DLD1 (cell line): ENCODE measurements around the gene SAMM50.

Source experiments
- in situ Hi-C: cut with HindIII; loops from 2 replicates; pipeline ENCODE4 v1.10.0; 2017; ENCODE audit warnings: low sequenced_read_pairs

The SAMM50 gene

DNA sequence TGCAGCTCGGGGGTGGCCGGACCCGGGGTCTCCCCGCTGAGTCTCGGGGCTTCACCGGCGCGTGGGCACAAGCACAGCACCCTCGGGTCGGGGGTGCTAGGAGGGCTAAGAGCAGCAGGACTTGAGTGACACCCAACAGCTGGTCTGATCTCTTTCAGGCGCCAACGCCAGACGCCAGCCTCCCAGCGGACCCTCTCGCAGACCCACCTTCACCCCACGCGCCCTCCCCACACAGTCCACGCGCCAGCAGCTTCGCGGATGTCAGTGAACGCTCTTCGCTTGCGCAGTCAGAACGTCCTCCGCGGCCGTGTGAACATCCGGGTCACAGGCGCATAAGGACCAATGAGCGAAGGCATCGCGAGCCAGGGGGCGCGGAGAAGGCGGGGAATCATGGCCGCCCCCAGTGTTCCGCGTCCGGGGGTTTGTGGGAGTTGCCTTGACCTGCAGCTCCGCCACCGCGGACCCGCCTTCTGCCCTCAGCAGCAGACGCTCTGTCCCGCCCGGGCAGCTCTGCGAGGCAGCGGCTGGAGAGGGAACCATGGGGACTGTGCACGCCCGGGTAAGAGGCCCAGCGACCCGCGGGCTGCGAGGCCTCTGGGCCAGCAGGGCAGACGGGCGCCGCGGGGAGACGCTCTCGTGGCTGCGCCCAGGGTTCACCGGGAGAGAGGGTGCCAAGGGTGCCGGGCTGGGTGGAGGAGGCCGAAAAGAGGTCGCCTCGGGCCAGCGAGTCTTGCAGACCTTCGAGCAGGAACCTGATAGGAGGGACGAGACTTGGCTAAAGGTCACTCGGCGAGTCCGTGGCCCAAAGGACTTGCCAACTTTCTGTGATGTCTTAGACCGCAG, at the start of gene SAMM50:
SAMM50 (plus strand) TSS at position 403 of the 843 bp plus-strand sequence; CDS start at position 539, 136 bp downstream.
- in situ Hi-C loops = no loop called here

DNA sequence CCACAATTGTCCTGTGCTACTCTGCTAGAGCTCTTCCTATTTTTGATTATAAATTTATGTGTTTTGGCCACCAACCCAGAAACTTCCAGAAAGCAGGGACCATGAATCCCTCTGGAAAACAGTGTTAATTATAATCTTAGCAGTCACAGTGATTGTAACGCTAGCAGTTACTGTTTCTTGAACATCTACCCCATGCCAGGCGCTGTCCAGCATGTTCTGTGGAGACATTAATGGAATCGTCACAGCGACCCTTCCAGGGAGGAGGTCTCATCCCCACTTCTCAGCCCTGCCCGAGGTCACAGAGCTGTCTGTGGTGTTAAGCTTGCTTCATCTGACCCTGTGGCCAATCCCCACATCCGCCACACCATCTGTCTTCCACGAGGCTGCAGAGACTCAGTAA, 49.6 kb upstream of the SAMM50 start:
- in situ Hi-C loops = no loop called here

DNA sequence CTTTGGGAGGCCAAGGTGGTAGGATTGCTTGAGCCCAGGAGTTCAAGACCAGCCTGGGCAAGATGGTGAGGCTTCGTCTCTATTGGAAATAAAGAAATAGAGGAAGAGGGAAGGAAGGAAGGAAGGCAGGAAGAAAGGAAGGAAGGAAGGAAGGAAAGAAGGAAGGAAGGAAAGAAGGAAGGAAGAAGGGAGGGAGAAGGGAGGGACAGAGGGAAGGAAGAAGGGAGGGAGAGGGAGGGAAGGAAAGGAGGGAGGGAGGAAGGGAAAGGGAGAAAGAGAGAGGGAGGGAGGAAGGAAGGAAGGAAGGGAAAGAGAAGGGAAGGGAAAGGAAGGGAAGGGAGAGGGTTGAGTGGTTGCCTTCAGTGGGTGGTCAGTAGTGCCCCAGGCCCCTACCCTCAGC, 45.5 kb upstream of the SAMM50 start:
- in situ Hi-C loops = no loop called here

DNA sequence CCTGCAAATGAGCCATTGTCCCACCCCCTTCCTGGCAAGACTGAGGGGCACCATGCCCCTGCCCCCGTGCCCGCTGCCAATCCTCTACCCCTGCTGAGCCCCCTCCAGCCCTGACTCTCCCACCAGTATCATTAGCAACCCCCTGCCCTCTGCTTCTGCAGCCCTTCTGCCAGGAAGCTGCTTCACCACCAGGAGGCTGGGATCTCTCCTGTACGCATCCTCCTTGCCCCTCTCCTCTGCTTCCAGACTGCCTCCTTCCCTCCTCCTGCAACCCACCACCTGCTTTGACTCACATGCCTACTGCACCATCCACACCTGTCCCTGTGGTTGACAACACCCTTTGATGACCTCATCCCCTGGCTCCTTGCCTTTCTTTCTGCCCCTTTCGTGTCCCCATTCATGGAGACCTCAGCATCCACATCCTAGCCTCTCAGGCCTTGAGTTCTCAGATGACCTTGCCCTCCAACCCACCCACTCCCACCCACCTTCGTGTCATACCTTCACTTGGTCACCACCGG, 45.0 kb upstream of the SAMM50 start:
- in situ Hi-C loops = no loop called here

DNA sequence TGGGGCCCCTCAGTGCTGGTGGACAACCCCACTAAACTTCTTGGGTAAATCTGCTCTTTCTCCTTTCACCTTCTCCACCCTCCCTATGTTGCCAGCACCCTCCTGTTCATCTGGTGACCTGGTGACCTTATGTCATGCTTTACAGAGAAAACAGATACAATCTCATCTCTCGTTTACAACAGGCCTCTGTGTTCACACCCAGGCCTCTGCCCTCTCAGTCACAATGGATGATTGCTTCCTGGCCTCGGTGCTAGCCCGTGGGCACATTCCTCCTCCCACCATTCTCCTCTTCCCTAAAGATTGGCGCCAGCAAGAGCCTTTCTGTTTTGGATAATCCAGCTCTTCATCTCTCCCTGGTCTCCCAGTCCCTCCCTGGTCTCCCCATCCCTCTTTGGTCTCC, 43.9 kb upstream of the SAMM50 start:
- in situ Hi-C loops = no loop called here

DNA sequence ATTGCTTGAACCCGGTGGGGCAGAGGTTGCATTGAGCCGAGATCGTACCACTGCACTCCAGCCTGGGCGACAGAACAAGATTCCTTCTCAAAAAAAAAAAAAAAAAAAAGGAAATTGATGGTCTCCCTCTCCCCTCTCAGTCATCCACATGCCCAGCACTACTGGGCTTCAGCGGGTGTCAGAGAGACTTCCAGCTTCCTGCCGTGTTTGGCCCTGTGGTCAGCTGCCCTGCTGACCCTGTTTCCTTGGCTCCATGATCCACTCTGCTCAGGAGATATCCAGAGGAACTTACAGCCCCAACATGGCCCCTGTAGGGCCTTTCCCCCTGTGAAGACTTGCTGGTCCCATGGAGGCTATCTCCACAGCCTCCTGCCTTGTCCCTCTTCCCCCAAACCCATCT, 37.7 kb upstream of the SAMM50 start:
- in situ Hi-C loops = no loop called here

DNA sequence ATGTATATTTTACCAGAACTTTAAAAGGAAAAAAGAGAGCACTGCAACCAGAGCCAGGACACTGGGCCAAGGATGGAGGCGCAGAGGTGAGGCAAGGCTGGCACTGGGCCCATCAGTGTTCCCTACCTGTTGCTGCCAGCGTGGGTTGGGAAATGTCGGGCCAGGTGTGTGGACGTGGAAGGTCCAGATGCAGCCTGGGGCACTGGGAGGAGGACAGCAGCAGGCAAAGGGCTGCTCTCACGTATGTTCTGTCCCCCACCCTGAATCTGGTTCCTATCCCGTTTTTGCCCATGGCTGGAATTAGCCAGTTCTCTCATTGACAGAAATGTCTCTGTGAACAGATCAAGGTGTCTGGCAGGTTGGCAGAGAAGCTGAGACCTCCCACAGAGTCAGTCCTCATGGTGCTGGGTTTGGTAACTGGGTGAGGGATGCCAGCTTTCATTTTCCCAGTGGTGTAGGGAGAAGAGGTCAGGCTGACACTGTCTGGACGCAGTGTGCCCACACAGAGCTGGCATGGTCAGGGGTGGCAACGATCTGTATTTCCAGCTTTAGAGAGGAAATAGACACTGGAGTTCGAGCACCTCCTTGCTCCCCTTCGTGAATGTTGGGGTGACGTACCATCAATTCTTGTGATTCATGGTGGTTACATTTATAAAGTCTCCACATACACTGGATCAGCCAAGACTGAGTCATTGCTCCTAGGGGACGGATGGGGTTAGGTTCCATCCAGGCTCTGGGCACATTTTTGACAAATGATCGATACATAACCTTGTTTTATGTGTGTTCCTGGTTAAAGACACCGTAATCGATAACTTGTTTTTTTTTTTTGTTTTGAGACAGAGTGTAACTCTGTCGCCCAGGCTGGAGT, 35.9 kb upstream of the SAMM50 start:
- in situ Hi-C loops = no loop called here

DNA sequence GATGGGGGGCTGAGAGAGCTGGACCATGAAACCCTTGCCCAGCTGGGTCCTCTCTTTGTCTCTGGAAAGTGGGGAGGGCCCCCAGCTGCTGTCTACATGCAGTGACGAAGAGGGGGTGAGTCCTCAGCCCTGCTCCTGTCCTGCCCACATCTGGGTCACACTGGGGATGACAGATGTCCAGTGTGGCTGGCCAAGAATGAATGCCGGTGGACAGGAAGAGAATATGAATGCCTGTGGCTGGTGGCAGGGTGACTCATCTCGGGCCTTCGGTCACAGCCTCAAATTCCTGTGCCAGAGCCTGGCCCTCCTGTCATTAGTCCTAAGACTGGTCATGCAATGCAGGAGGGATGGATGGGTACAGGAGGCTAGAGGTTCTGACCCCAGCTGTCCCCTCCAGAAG, 33.9 kb upstream of the SAMM50 start:
- in situ Hi-C loops = no loop called here

DNA sequence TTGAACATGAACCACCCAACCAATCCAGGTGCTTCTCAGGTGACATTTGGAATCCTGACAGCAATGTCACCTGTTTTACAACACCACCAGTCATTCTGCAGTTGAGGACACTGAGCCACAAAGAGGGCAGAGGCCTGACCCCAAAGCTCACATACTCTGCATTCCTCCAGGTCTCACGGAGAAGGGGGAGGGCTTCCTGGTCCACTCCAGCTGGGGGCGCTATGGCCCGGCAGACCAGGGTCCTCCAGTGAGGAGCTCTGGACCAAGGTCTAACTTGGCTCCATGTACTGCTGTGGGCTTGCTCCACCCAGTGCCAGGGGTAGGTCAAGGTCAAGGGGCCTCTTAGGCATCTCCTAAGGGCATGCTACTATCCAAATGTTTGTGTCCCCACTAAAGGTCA, 33.1 kb upstream of the SAMM50 start:
- in situ Hi-C loops = no loop called here

DNA sequence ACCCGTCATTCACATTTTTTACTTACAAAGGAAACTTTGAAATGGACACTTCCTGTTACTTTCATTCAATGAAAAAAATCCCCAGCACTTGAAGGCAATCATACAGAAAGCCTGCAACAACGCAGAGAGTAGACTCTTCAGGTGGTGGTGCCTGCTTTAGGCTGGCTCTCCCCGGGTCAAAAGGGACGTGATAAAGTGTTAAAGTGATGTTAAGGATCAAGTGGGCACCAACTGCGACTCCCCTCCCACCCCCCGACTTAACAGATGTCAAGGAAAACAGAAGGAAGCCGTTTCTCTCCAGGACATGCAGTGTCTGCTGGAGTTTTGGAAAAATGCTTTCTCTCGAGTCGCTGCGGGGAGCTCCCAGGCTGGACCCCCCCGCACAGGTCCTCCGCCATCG, 32.1 kb upstream of the SAMM50 start:
- in situ Hi-C loops = no loop called here

DNA sequence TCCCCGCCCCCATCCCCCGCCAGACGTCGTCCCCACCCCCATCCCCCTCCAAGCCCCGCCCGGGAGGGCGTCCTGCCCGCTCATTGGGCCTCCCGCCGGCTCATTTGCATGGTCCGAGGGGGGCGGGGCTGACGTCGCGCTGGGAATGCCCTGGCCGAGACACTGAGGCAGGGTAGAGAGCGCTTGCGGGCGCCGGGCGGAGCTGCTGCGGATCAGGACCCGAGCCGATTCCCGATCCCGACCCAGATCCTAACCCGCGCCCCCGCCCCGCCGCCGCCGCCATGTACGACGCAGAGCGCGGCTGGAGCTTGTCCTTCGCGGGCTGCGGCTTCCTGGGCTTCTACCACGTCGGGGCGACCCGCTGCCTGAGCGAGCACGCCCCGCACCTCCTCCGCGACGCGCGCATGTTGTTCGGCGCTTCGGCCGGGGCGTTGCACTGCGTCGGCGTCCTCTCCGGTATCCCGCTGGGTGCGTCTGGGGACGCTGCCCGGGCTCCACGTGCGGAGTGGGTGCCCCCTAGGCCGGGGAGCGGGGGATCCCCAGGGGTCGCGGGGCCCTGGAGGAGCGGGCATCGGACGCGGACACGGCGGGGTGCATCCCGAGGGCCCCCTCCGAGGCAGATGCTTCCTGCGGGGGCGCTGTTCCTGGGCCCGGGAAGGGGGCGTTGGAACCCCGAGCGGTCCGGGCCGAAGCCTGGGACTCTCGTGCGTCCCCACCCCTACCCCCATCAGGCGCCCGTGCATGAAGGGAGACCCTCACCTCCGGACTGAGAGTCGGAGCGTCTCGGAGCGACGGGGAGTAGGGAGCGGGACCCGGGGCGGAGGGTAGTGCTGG, 31.4 kb upstream of the SAMM50 start, which contains the start of gene PNPLA3:
PNPLA3 (plus strand) TSS at position 175 of the 834 bp plus-strand sequence; CDS start at position 282, 107 bp downstream.
- in situ Hi-C loops = no loop called here

DNA sequence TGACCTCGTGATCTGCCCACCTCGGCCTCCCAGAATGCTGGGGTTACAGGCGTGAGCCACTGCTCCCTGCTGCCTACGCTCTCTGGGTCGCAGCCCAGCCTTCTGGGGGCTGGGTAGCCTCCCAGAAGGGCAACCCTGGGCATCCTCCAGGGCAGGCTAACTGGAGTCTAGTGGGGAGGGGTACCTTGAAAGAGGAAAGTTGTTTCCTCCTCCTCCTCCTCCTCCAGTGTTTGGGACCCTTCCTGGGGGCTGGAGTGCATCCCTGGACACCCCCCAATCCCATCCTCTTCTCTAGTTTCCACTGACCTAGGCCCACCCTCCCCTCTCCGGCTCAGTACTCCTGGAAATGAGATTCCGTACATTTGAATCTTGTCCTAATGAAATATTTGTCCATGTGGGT, 30.4 kb upstream of the SAMM50 start:
- in situ Hi-C loops = no loop called here

DNA sequence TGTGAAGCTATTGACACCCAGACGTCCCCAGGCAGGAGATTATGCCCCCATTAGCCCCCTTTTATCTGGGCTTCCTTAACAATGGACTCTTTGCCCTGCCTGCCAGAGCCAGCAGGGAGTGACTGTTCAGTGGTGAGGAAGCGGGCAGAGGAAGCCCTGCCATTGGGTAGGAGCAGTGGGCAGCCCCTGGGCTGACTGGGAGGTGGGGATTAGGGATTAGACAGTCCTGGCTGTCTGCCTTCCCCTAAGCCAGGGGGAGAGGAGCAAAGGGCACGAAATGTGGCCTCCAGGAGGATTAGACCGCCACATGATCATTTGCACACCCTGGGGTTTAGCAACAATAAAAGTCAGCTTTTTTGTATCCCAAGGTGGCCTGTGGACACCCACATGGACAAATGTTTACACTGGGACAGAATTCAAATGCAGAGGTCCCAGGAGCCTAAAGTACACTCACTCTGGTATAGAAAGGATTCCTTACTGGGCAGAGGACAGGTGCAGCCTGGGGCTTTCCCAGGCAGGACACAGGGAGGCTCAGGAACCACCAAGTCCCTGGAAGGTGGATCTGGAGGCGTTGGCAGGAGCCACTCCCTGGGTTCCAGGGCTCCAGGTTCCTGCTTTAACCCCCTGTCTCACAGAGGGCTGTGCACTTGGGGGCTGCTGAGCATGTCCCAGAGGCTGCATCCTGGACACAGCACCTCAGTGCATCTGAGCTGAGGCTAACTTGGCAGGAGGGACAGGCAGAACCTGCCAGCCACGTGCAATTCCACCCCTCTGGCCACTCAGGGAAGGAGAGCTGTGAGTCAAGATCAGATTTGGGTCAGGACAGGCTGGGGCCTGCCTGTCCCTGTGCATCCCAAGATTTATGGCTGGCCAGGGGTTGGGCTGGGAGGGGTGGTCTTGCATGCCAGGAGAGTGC, 29.6 kb upstream of the SAMM50 start:
- in situ Hi-C loops = no loop called here

DNA sequence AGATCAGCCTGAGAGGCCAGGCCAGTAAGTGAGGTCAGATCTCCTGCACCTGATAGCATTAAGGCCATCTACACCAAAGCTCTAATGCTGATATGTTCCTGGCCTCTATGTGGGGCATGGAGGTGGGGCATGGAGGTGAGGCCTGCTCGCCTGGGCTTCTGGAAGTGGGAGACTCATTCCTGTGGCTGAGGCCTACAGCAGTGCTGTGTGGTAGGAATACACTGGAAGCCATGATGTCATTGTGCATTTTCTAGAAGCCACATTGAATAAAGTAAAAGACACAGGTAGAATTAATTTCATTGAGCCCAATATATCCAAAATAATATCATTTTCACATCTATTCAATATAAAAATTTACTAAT, 28.9 kb upstream of the SAMM50 start:
- in situ Hi-C loops = no loop called here

DNA sequence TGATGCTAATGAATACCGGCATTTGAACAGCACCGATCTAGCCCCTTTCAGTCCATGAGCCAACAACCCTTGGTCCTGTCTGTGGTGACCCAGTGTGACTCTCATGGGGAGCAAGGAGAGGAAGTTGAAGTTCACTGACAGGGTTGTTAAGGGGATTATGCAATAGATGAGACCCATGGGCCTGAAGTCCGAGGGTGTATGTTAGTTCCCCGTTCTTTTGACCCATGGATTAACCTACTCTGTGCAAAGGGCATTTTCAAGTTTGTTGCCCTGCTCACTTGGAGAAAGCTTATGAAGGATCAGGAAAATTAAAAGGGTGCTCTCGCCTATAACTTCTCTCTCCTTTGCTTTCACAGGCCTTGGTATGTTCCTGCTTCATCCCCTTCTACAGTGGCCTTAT, 26.8 kb upstream of the SAMM50 start:
- in situ Hi-C loops = no loop called here

DNA sequence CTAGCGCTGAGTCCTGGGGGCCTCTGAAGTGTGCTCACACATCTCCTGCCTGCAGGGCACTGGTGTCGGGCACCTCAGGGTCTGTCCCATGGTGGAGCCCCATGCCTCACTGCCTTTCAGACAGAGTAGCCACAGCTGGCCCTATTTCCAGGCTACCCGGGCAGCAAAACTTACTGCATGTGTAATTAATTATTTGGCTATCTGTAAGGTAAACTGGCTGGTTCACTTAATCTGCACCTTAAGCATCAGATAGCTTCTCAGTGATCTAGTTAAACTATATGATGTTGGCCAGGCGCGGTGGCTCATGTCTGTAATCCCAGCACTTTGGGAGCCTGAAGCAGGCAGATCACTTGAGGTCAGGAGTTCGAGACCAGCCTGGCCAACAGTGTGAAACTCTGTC, 26.3 kb upstream of the SAMM50 start:
- in situ Hi-C loops = no loop called here

DNA sequence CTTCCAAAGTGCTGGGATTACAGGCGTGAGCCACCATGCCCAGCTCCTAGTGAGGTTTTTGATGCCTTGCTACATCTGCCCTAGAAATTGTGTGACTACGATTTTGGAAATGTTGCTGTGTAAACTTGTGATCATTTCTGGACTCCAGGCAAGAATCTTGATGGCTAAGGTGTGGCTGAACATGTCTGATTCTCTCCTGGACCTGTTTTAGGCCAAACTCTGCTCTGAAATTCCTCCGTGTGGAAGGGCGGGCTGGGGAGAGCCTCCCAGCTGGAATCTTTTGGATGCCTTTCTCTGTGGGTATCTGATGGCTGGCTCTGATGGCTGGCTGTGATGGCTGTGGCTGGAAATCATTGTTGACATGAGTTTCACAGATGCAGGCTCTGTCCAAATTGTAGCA, 23.5 kb upstream of the SAMM50 start:
- in situ Hi-C loops = no loop called here

DNA sequence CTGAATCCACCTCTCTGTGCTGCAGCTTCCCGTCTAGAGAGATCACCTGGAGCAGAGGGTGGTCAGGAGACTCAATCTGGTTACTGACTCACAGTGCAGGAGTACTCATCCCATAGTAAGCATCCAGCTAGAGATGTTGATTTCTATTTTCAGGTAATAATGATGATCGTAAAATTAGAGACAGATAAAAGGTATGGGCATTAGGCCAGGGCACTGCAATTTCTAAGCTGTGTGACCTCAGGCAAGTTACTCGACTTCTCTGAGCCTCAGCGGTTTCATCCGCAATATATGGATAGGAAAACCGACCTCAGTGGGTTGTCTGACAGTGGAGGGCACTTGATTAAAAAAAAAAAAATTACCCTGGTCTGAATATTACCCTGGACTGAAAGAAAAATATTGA, 13.8 kb upstream of the SAMM50 start:
- in situ Hi-C loops = no loop called here

DNA sequence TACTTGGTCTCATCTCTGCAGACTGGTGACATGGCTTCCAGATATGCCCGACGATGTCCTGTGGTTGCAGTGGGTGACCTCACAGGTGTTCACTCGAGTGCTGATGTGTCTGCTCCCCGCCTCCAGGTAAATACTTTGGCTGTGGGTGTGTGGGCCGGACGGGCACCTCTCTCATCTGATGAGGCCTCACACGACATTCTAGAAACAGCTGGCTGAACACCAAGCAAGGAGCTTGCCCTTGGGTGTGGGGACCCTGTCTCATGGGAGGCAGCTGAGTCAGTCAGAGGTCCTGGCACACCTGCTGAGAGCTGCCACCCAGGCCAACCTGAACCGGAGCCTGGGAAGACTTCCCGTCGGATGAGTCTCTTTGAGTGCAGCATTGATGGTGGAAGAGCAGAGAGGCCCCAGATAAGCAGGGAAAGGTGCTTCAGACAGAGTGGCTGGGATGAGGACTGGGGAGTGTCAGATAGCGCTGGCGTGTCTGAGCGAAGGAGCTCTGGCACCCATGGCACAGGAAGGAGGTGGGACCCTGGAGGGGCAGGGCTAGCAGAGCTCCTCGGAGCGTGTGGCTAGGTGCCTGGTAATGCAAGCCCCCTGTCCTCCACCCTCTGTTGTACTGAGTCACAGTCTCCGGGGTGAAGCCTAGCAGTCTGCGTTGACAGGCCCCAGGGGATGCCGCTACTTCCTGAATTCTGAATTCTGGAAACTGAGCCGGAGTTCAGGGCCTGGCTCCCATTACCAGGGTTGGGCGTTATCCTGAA, 10.4 kb upstream of the SAMM50 start:
- in situ Hi-C loops = no loop called here
